HEK293 (cell line): ENCODE measurements around the gene AGPAT1.

Experiments used
- CTCF ChIA-PET: fragments of 350-600 bp; formaldehyde crosslinking; extraction: SDS; loops from one replicate; lab custom pipeline; 2021; ENCODE audit warnings: antibody characterized with exemption; lab: Yijun Ruan, JAX
- POLR2A ChIA-PET: fragments of 300-600 bp; formaldehyde crosslinking; extraction: SDS; loops from one replicate; lab custom pipeline; 2020; ENCODE audit warnings: antibody characterized with exemption, inconsistent platforms; lab: Yijun Ruan, JAX
- H3K27ac ChIP-seq: fragments of 200-500 bp; sonication (Bioruptor generic); 2 replicates; pipeline ENCODE4 v1.5.1; 2014; ENCODE audit warnings: low read depth, low read length, control low read depth, inconsistent platforms; ENCODE audit errors: extremely low read depth
- H3K36me3 ChIP-seq, 2 experiments: fragments of 200-500 bp in 1 of 2; sonication (Bioruptor generic) in 1 of 2; 1 replicate in 1 of 2; 2 replicates in 1 of 2; pipeline ENCODE4 v1.5.1; 2014 to 2017; ENCODE audit warnings: inconsistent platforms in 2 of 2, low read length in 2 of 2; ENCODE audit not compliant: control insufficient read depth in 2 of 2, insufficient read depth in 1 of 2
- H3K4me1 ChIP-seq: fragments of 200-500 bp; sonication (Bioruptor generic); 2 replicates; pipeline ENCODE4 v1.5.1; 2014; ENCODE audit warnings: mild to moderate bottlenecking, low read length, inconsistent platforms; ENCODE audit not compliant: control insufficient read depth, insufficient read depth
- H3K4me3 ChIP-seq: 2 replicates; pipeline ENCODE4 v1.5.1; 2011; ENCODE audit warnings: low read depth, mild to moderate bottlenecking, control low read depth, low read length, moderate library complexity
- H3K9me3 ChIP-seq: fragments of 200-500 bp; sonication (Bioruptor generic); 2 replicates; pipeline ENCODE4 v1.5.1; 2014; ENCODE audit warnings: low read depth, low read length, inconsistent platforms; ENCODE audit not compliant: control insufficient read depth, insufficient read depth
- AEBP2 ChIP-seq: fragments of 450-650 bp; formaldehyde crosslinking; IDR thresholded peaks from 2 replicates; pipeline ENCODE4 v1.5.1; 2016; ENCODE audit warnings: missing biosample characterization, missing genetic modification characterization, borderline replicate concordance
- IKZF3 ChIP-seq: fragments of 450-650 bp; IDR thresholded peaks from 2 replicates; pipeline ENCODE4 v1.5.0; 2018; ENCODE audit warnings: missing biosample characterization, mild to moderate bottlenecking, missing genetic modification characterization, moderate library complexity
- KLF1 ChIP-seq: fragments of 450-650 bp; formaldehyde crosslinking; IDR thresholded peaks from 2 replicates; pipeline ENCODE4 v1.5.1; 2016; ENCODE audit warnings: missing biosample characterization, missing genetic modification characterization
- PATZ1 ChIP-seq: fragments of 450-650 bp; formaldehyde crosslinking; IDR thresholded peaks from 2 replicates; pipeline ENCODE4 v1.5.1; 2016; ENCODE audit warnings: missing biosample characterization, missing genetic modification characterization
- SALL2 ChIP-seq: fragments of 450-650 bp; formaldehyde crosslinking; IDR thresholded peaks from 2 replicates; pipeline ENCODE4 v1.5.0; 2017; ENCODE audit warnings: missing biosample characterization, mild to moderate bottlenecking, missing genetic modification characterization, borderline replicate concordance
- ZIC2 ChIP-seq: fragments of 450-650 bp; formaldehyde crosslinking; IDR thresholded peaks from 2 replicates; pipeline ENCODE4 v1.5.1; 2016; ENCODE audit warnings: missing biosample characterization, missing genetic modification characterization
- ZNF121 ChIP-seq: fragments of 450-650 bp; formaldehyde crosslinking; IDR thresholded peaks from 2 replicates; pipeline ENCODE4 v1.5.1; 2016; ENCODE audit warnings: missing biosample characterization, missing genetic modification characterization
- ZNF221 ChIP-seq: fragments of 450-650 bp; formaldehyde crosslinking; IDR thresholded peaks from 2 replicates; pipeline ENCODE4 v1.5.1; 2017; ENCODE audit warnings: missing biosample characterization, missing genetic modification characterization, borderline replicate concordance
- ZNF266 ChIP-seq: fragments of 450-650 bp; formaldehyde crosslinking; IDR thresholded peaks from 2 replicates; pipeline ENCODE4 v1.5.1; 2016; ENCODE audit warnings: missing biosample characterization, missing genetic modification characterization, low read depth
- ZNF274 ChIP-seq, 2 experiments: fragments of 200-500 bp in 1 of 2; fragments of 450-650 bp in 1 of 2; sonication (Bioruptor generic) in 1 of 2; formaldehyde crosslinking in 1 of 2; IDR thresholded peaks; 2 replicates each; pipeline versions ENCODE4 v1.5.1 to v1.6.1; 2014 to 2016; ENCODE audit warnings: borderline replicate concordance in 1 of 2, inconsistent platforms in 1 of 2, low read length in 1 of 2, missing biosample characterization in 1 of 2, missing genetic modification characterization in 1 of 2
- ZNF324 ChIP-seq: fragments of 450-650 bp; formaldehyde crosslinking; IDR thresholded peaks from 2 replicates; pipeline ENCODE4 v1.5.1; 2016; ENCODE audit warnings: missing biosample characterization, missing genetic modification characterization
- ZNF530 ChIP-seq: fragments of 450-650 bp; formaldehyde crosslinking; IDR thresholded peaks from 2 replicates; pipeline ENCODE4 v1.5.1; 2016; ENCODE audit warnings: low read depth, missing biosample characterization, missing genetic modification characterization
- ZNF548 ChIP-seq: fragments of 450-650 bp; formaldehyde crosslinking; IDR thresholded peaks from 2 replicates; pipeline ENCODE4 v1.5.1; 2016; ENCODE audit warnings: missing biosample characterization, missing genetic modification characterization
- ZNF600 ChIP-seq: fragments of 450-650 bp; formaldehyde crosslinking; IDR thresholded peaks from 2 replicates; pipeline ENCODE4 v1.5.1; 2016; ENCODE audit warnings: missing biosample characterization, missing genetic modification characterization
- ZNF624 ChIP-seq: fragments of 450-650 bp; formaldehyde crosslinking; IDR thresholded peaks from 2 replicates; pipeline ENCODE4 v1.5.1; 2017; ENCODE audit warnings: missing biosample characterization, missing genetic modification characterization
- ZNF629 ChIP-seq: fragments of 450-650 bp; formaldehyde crosslinking; IDR thresholded peaks from 2 replicates; pipeline ENCODE4 v1.5.1; 2017; ENCODE audit warnings: missing biosample characterization, missing genetic modification characterization
- ZNF677 ChIP-seq: fragments of 450-650 bp; IDR thresholded peaks from 2 replicates; pipeline ENCODE4 v1.5.0; 2018; ENCODE audit warnings: missing biosample characterization, mild to moderate bottlenecking, missing genetic modification characterization, moderate library complexity
- ZNF785 ChIP-seq: fragments of 450-650 bp; formaldehyde crosslinking; IDR thresholded peaks from 2 replicates; pipeline ENCODE4 v1.5.1; 2016; ENCODE audit warnings: missing biosample characterization, missing genetic modification characterization
- TF ChIP-seq, protein P1 (sequence below): fragments of 450-650 bp; formaldehyde crosslinking; IDR thresholded peaks from 2 replicates; pipeline ENCODE4 v1.5.1; 2016; ENCODE audit warnings: missing biosample characterization, missing genetic modification characterization, low read depth
- TF ChIP-seq, protein P2 (sequence below): IDR thresholded peaks from 2 replicates; pipeline ENCODE4 v1.6.1; 2011; ENCODE audit warnings: mild to moderate bottlenecking, low read depth, low read length, borderline replicate concordance
- TF ChIP-seq, protein P3 (sequence below): fragments of 450-650 bp; formaldehyde crosslinking; IDR thresholded peaks from 2 replicates; pipeline ENCODE4 v1.5.1; 2016; ENCODE audit warnings: missing biosample characterization, missing genetic modification characterization, borderline replicate concordance

AGPAT1 gene

GRCh38 chr6:32178547-32179440, 2.9 kb upstream of the AGPAT1 start:
- H3K9me3 ChIP-seq = no peaks in the 10 kb centered on the region
- H3K4me1 ChIP-seq = peaks cover 14% of the 10 kb centered on the region
- H3K36me3 ChIP-seq = peaks cover 0 to 47% of the 10 kb centered on the region in 2 experiments; a peak in 2 of 3 replicates
- H3K4me3 ChIP-seq = peak overlapping the region; percentile 68
- no peak overlapping the region; the same call in 1 of the 2 replicates for H3K27ac ChIP-seq
- POLR2A ChIA-PET = interaction anchor here (0.5 to 1.6 kb wide), 9 partner anchors 10 to 792 kb away, joined by 3 to 10 read pairs (median 5); partner anchors contain the start of genes HSPA1B and PBX2
- CTCF ChIA-PET = interaction anchor here (0.6 to 1.6 kb wide), 4 partner anchors 15 to 235 kb away, joined by 3 to 9 read pairs (median 4); no protein-coding TSS in a partner anchor
- no peak for TF ChIP-seq ZNF530 (tag by site-specific recombination)
- TF ChIP-seq ZNF274 (IDR thresholded peaks at IDR 0.05; ENCODE audit: low read length) = no peak
- no peak for TF ChIP-seq ZNF274 (tag by site-specific recombination; IDR thresholded peaks at IDR 0.05; ENCODE audit: borderline replicate concordance)
- no peak for TF ChIP-seq AEBP2 (tag by site-specific recombination)
- peak; percentile 45; the same call in 1 of the 2 replicates for TF ChIP-seq ZNF600 (tag by site-specific recombination)
- TF ChIP-seq KLF1 (tag by site-specific recombination) = peak; percentile 5; the same call in 1 of the 2 replicates
- no peak for TF ChIP-seq IKZF3
- TF ChIP-seq SALL2 (tag by site-specific recombination) = no peak
- 0 out of 2 replicates have a peak, but pooled peaks have one; percentile 57 for TF ChIP-seq PATZ1 (tag by site-specific recombination)
- TF ChIP-seq ZNF548 (tag by site-specific recombination) = no peak
- no peak for TF ChIP-seq ZNF121 (tag by site-specific recombination)
- no peak for TF ChIP-seq ZNF624 (tag by site-specific recombination)
- TF ChIP-seq ZNF677 = no peak
- TF ChIP-seq, protein P1, sequence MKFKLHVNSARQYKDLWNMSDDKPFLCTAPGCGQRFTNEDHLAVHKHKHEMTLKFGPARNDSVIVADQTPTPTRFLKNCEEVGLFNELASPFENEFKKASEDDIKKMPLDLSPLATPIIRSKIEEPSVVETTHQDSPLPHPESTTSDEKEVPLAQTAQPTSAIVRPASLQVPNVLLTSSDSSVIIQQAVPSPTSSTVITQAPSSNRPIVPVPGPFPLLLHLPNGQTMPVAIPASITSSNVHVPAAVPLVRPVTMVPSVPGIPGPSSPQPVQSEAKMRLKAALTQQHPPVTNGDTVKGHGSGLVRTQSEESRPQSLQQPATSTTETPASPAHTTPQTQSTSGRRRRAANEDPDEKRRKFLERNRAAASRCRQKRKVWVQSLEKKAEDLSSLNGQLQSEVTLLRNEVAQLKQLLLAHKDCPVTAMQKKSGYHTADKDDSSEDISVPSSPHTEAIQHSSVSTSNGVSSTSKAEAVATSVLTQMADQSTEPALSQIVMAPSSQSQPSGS (tag by site-specific recombination) = no peak
- TF ChIP-seq ZIC2 (tag by site-specific recombination) = no peak
- TF ChIP-seq ZNF785 (tag by site-specific recombination) = 0 out of 2 replicates have a peak, but pooled peaks have one; percentile 28
- TF ChIP-seq ZNF324 (tag by site-specific recombination) = no peak
- no peak for TF ChIP-seq ZNF221
- TF ChIP-seq, protein P2, sequence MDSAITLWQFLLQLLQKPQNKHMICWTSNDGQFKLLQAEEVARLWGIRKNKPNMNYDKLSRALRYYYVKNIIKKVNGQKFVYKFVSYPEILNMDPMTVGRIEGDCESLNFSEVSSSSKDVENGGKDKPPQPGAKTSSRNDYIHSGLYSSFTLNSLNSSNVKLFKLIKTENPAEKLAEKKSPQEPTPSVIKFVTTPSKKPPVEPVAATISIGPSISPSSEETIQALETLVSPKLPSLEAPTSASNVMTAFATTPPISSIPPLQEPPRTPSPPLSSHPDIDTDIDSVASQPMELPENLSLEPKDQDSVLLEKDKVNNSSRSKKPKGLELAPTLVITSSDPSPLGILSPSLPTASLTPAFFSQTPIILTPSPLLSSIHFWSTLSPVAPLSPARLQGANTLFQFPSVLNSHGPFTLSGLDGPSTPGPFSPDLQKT = no peak
- no peak for TF ChIP-seq ZNF266 (tag by site-specific recombination)
- TF ChIP-seq, protein P3, sequence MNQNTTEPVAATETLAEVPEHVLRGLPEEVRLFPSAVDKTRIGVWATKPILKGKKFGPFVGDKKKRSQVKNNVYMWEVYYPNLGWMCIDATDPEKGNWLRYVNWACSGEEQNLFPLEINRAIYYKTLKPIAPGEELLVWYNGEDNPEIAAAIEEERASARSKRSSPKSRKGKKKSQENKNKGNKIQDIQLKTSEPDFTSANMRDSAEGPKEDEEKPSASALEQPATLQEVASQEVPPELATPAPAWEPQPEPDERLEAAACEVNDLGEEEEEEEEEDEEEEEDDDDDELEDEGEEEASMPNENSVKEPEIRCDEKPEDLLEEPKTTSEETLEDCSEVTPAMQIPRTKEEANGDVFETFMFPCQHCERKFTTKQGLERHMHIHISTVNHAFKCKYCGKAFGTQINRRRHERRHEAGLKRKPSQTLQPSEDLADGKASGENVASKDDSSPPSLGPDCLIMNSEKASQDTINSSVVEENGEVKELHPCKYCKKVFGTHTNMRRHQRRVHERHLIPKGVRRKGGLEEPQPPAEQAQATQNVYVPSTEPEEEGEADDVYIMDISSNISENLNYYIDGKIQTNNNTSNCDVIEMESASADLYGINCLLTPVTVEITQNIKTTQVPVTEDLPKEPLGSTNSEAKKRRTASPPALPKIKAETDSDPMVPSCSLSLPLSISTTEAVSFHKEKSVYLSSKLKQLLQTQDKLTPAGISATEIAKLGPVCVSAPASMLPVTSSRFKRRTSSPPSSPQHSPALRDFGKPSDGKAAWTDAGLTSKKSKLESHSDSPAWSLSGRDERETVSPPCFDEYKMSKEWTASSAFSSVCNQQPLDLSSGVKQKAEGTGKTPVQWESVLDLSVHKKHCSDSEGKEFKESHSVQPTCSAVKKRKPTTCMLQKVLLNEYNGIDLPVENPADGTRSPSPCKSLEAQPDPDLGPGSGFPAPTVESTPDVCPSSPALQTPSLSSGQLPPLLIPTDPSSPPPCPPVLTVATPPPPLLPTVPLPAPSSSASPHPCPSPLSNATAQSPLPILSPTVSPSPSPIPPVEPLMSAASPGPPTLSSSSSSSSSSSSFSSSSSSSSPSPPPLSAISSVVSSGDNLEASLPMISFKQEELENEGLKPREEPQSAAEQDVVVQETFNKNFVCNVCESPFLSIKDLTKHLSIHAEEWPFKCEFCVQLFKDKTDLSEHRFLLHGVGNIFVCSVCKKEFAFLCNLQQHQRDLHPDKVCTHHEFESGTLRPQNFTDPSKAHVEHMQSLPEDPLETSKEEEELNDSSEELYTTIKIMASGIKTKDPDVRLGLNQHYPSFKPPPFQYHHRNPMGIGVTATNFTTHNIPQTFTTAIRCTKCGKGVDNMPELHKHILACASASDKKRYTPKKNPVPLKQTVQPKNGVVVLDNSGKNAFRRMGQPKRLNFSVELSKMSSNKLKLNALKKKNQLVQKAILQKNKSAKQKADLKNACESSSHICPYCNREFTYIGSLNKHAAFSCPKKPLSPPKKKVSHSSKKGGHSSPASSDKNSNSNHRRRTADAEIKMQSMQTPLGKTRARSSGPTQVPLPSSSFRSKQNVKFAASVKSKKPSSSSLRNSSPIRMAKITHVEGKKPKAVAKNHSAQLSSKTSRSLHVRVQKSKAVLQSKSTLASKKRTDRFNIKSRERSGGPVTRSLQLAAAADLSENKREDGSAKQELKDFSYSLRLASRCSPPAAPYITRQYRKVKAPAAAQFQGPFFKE = 0 out of 2 replicates have a peak, but pooled peaks have one; percentile 53
- TF ChIP-seq ZNF629 (tag by site-specific recombination) = no peak
